MCF 10A (cell line): ENCODE measurements around the gene CST5. TPM values are rescaled to one million over a fixed set of nuclear protein-coding genes. Genes with fewer than 3 reads are reported as not detected.

Experiments
- BruUV-seq: library from RNA; stranded (reverse); fragments of 400-500 nt; replicated peaks from 2 replicates; lab custom pipeline; 2021; lab: Mats Ljungman, UMichigan
- CTCF ChIA-PET: fragments of 300-600 bp; sonication (Branson Sonifier 250); formaldehyde crosslinking; extraction: SDS; loops from one replicate; lab custom pipeline; 2021; ENCODE audit warnings: antibody characterized with exemption, inconsistent platforms; lab: Yijun Ruan, JAX
- POLR2A ChIA-PET: fragments of 300-600, 350-650 bp; sonication (Branson Sonifier 250); formaldehyde crosslinking; extraction: SDS; loops from one replicate; lab custom pipeline; 2020; ENCODE audit warnings: antibody characterized with exemption, inconsistent platforms; lab: Yijun Ruan, JAX
- DNase-seq: peaks from one replicate; pipeline ENCODE4 v3.0.0-alpha.2; 2018; ENCODE audit not compliant: unreplicated experiment
- H3K27ac Mint-ChIP-seq: one replicate; pipeline ENCODE4 v1.8.0; 2022; ENCODE audit warnings: mild to moderate bottlenecking, low read depth, mixed read lengths; ENCODE audit not compliant: unreplicated experiment
- H3K27me3 Mint-ChIP-seq: one replicate; pipeline ENCODE4 v1.8.0; 2022; ENCODE audit warnings: mixed read lengths; ENCODE audit not compliant: insufficient read depth, unreplicated experiment
- H3K36me3 Mint-ChIP-seq: one replicate; pipeline ENCODE4 v1.8.0; 2022; ENCODE audit warnings: mild to moderate bottlenecking, moderate library complexity, mixed read lengths; ENCODE audit not compliant: insufficient read depth, unreplicated experiment
- H3K4me1 Mint-ChIP-seq: one replicate; pipeline ENCODE4 v1.8.0; 2022; ENCODE audit warnings: mixed read lengths; ENCODE audit not compliant: insufficient read depth, unreplicated experiment
- H3K4me3 Mint-ChIP-seq: one replicate; pipeline ENCODE4 v1.8.0; 2022; ENCODE audit warnings: mild to moderate bottlenecking, moderate library complexity, mixed read lengths; ENCODE audit not compliant: unreplicated experiment
- H3K9me3 Mint-ChIP-seq: one replicate; pipeline ENCODE4 v1.8.0; 2022; ENCODE audit warnings: mixed read lengths; ENCODE audit not compliant: unreplicated experiment
- intact Hi-C: fragments of 100-400 bp; cut with micrococcal nuclease; formaldehyde crosslinking; loops from 2 replicates; pipeline ENCODE4 v1.14.1; 2022
- total RNA-seq: library from RNA; stranded (reverse); gene quantifications from 2 replicates; pipeline ENCODE4 v1.2.3, GENCODE V29; 2022
- TF ChIP-seq, protein P1 (sequence below): fragments of 200-600 bp; IDR thresholded peaks from one replicate; pipeline ENCODE4 v1.8.0; 2022; ENCODE audit warnings: antibody characterized with exemption, mild to moderate bottlenecking; ENCODE audit not compliant: unreplicated experiment

Gene CST5
- total RNA-seq, 1 experiment from 2014 or later, result not detected

- Mint-ChIP-seq H3K27me3 (no peaks in the 10 kb centered on the region), H3K9me3 (peaks cover 8% of the 10 kb centered on the region), H3K27ac (no peak overlapping the region), H3K4me1 (no peaks in the 10 kb centered on the region), H3K4me3 (no peak overlapping the region), H3K36me3 (no peaks in the 10 kb centered on the region)
- intact Hi-C loops, result no loop called here
- ChIA-PET CTCF (interaction anchor here (0.6 to 2.2 kb wide), 7 partner anchors 18 to 221 kb away, joined by 3 to 9 read pairs (median 5); no protein-coding TSS in a partner anchor), POLR2A (no interaction called here)
- no TSS peak for BruUV-seq
- TF ChIP-seq, protein P1, sequence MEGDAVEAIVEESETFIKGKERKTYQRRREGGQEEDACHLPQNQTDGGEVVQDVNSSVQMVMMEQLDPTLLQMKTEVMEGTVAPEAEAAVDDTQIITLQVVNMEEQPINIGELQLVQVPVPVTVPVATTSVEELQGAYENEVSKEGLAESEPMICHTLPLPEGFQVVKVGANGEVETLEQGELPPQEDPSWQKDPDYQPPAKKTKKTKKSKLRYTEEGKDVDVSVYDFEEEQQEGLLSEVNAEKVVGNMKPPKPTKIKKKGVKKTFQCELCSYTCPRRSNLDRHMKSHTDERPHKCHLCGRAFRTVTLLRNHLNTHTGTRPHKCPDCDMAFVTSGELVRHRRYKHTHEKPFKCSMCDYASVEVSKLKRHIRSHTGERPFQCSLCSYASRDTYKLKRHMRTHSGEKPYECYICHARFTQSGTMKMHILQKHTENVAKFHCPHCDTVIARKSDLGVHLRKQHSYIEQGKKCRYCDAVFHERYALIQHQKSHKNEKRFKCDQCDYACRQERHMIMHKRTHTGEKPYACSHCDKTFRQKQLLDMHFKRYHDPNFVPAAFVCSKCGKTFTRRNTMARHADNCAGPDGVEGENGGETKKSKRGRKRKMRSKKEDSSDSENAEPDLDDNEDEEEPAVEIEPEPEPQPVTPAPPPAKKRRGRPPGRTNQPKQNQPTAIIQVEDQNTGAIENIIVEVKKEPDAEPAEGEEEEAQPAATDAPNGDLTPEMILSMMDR, result peak; percentile 49
- peak; percentile 20 for DNase-seq
Observed at GRCh38 chr20:23889775-23890187, 10.2 kb upstream of the CST5 start.

DNA sequence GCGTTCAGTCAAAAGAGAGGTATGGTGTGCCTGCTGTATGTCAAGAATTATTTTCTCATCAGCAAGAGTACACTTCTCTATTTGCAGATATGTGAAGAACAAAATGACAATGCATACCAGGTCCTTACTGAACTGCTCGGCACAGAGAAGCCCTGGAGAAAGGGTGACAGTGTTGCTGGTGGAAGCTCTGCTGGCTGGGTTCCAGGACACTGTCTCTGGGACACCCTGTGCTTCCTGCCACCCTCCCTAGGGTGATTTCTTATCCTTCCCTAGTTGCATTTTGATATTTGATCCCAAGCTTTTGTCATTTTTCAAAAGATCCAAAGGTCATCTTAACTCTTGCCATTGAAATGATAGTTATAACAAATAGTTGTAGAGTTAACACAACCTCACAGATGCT is 8.3 kb upstream of the CST5 start:
- intact Hi-C loops, result no loop called here
- H3K9me3 Mint-ChIP-seq, result no peaks in the 10 kb centered on the region
- no peaks in the 10 kb centered on the region for H3K4me1 Mint-ChIP-seq
- BruUV-seq, result no TSS peak
- H3K27me3 Mint-ChIP-seq, result no peaks in the 10 kb centered on the region
- no peaks in the 10 kb centered on the region for H3K36me3 Mint-ChIP-seq
- H3K4me3 Mint-ChIP-seq, result no peak overlapping the region
- H3K27ac Mint-ChIP-seq, result no peak overlapping the region
- TF ChIP-seq, protein P1, result no peak
- ChIA-PET CTCF (interaction anchor here (0.9 to 2.2 kb wide), 3 partner anchors 8 to 219 kb away, joined by 3 to 9 read pairs (median 6); partner anchors contain the start of gene CST5), POLR2A (no interaction called here)
- no peak for DNase-seq

- ChIA-PET CTCF (interaction anchor here (1.1 kb wide), 1 partner anchor 112 kb away, joined by 3 read pairs; no protein-coding TSS in a partner anchor), POLR2A (interaction anchor here (0.6 kb wide), 1 partner anchor 172 kb away, joined by 3 read pairs; no protein-coding TSS in a partner anchor)
- no peaks in the 10 kb centered on the region for H3K4me1 Mint-ChIP-seq
- H3K27me3 Mint-ChIP-seq, result no peaks in the 10 kb centered on the region
- no peaks in the 10 kb centered on the region for H3K9me3 Mint-ChIP-seq
- H3K36me3 Mint-ChIP-seq, result no peaks in the 10 kb centered on the region
- no peak overlapping the region for H3K4me3 Mint-ChIP-seq
- H3K27ac Mint-ChIP-seq, result no peak overlapping the region
- intact Hi-C loops, result no loop called here
- TF ChIP-seq, protein P1, result no peak
- no peak for DNase-seq
- BruUV-seq, result no TSS peak
Observed at GRCh38 chr20:23884771-23885162, 5.2 kb upstream of the CST5 start.

DNA sequence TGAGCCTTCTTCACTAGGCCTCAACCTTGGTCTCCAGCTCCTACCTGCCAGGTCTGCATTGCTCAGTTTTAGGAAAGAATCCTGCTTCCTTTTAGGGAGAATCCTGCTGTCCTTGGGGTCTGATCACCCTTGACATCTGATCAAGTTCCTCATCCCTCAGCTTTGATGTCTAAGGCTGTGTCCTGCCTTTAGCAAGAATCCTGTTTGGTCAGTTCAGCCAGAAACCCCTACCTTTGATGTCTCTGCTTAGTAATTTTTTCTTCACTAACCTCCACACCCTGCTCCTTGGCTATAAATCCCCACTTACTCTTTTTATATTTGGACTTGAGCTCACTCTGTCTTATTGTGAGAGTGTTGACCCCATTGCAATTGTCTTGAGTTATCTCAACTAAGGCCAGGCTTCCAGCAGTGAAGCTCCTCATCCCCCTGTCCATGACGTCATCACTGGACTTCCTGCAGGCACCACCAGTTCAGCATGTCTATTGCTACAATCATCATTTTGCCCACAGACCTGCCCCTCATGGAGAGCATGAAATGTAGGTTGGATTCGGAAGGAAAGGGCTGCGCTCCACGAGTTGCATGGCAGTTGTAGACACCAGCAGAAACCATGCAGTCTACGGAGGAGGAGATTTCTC is 4.7 kb upstream of the CST5 start:
- no peak overlapping the region for H3K4me3 Mint-ChIP-seq
- intact Hi-C loops, result no loop called here

More for the DNA sequence above, 4.7 kb upstream of the CST5 start:
- no peak for DNase-seq
- no peaks in the 10 kb centered on the region for H3K9me3 Mint-ChIP-seq
- H3K27ac Mint-ChIP-seq, result no peak overlapping the region
- no peaks in the 10 kb centered on the region for H3K4me1 Mint-ChIP-seq
- CTCF ChIA-PET, result interaction anchor here (1.1 kb wide), 1 partner anchor 113 kb away, joined by 3 read pairs; no protein-coding TSS in a partner anchor
- TF ChIP-seq, protein P1, result no peak
- BruUV-seq, result no TSS peak
- POLR2A ChIA-PET, result interaction anchor here (0.6 kb wide), 1 partner anchor 171 kb away, joined by 3 read pairs; no protein-coding TSS in a partner anchor
- no peaks in the 10 kb centered on the region for H3K27me3 Mint-ChIP-seq
- no peaks in the 10 kb centered on the region for H3K36me3 Mint-ChIP-seq
